ENCODE results near the gene PACRG.

DNA sequence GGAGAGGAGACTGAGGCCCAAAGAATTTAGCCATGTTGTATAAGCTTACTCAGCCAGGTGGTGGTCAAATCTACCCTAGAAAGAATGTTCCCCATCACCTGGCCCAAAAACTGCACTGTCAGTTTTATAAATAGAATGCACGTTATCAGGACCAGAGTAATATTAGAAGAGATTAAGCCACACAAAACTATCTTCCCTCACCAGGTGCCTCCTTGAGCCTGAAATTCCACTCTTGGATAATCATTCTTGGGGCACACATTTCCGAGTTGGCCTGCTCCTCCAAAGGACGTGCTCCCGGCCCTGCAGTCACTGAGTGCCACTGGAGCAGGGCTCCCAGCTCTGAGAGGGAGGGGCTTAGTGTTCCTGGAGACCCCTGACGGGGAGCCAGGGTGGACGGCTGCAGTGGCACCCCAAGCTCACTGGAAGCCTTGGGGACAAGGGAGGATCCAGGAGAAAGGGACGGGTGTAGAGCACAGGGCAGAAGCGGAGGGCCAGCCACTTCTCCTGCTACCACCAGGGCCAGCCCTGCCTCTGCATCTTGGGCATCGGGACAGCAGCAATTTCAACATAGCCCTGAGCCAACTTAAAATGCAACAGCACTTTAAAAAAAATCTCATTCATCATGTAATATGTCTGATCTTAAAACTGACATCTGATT lies 525.9 kb downstream of the PACRG start:
- no peak for TF ChIP-seq ZNF274 (IDR thresholded peaks at IDR 0.05; ENCODE audit: borderline replicate concordance, extremely low read depth, low read length)
- TF ChIP-seq, protein P1, sequence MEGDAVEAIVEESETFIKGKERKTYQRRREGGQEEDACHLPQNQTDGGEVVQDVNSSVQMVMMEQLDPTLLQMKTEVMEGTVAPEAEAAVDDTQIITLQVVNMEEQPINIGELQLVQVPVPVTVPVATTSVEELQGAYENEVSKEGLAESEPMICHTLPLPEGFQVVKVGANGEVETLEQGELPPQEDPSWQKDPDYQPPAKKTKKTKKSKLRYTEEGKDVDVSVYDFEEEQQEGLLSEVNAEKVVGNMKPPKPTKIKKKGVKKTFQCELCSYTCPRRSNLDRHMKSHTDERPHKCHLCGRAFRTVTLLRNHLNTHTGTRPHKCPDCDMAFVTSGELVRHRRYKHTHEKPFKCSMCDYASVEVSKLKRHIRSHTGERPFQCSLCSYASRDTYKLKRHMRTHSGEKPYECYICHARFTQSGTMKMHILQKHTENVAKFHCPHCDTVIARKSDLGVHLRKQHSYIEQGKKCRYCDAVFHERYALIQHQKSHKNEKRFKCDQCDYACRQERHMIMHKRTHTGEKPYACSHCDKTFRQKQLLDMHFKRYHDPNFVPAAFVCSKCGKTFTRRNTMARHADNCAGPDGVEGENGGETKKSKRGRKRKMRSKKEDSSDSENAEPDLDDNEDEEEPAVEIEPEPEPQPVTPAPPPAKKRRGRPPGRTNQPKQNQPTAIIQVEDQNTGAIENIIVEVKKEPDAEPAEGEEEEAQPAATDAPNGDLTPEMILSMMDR (IDR thresholded peaks at IDR 0.05; ENCODE audit: control extremely low read depth in 1 of 3, insufficient read depth in 1 of 3, low read depth in 1 of 3, low read length in 3 of 3): no peak
- no peak for TF ChIP-seq POLR2AphosphoS5 (IDR thresholded peaks at IDR 0.05; ENCODE audit: low read depth, low read length)
- TF ChIP-seq ASH2L (IDR thresholded peaks at IDR 0.05; ENCODE audit: low read length): no peak
- TF ChIP-seq, protein P2, sequence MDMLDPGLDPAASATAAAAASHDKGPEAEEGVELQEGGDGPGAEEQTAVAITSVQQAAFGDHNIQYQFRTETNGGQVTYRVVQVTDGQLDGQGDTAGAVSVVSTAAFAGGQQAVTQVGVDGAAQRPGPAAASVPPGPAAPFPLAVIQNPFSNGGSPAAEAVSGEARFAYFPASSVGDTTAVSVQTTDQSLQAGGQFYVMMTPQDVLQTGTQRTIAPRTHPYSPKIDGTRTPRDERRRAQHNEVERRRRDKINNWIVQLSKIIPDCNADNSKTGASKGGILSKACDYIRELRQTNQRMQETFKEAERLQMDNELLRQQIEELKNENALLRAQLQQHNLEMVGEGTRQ (IDR thresholded peaks at IDR 0.05; ENCODE audit: low read length): no peak
- TF ChIP-seq POLR2A (IDR thresholded peaks at IDR 0.05; ENCODE audit: control extremely low read depth in 1 of 2, low read depth in 2 of 2, low read length in 2 of 2): no peak
- TF ChIP-seq GTF2F1 (IDR thresholded peaks at IDR 0.05; ENCODE audit: borderline replicate concordance, low read depth, low read length): no peak
- TF ChIP-seq JUN (IDR thresholded peaks at IDR 0.05; ENCODE audit: low read depth, low read length): no peak
- no peak for TF ChIP-seq CREB1 (IDR thresholded peaks at IDR 0.05)
- TF ChIP-seq BRCA1 (IDR thresholded peaks at IDR 0.05; ENCODE audit: low read depth, low read length): no peak
